Epithelial cell of esophagus (primary cell): ENCODE data around the gene STARD3NL.

ENCODE experiments used
- DNase-seq: peaks from one replicate; pipeline ENCODE4 v3.0.0; 2010; ENCODE audit warnings: low read depth
- H3K4me3 ChIP-seq: 2 replicates; pipeline ENCODE4 v1.5.1; 2011; ENCODE audit warnings: mild to moderate bottlenecking, low read length, control low read depth
- TF ChIP-seq, protein P1 (sequence below): IDR thresholded peaks from 2 replicates; pipeline ENCODE4 v1.5.1; 2011; ENCODE audit warnings: low read depth, mild to moderate bottlenecking, low read length, control low read depth, inconsistent platforms; ENCODE audit not compliant: insufficient read depth; ENCODE audit errors: missing control alignments

STARD3NL gene

DNA sequence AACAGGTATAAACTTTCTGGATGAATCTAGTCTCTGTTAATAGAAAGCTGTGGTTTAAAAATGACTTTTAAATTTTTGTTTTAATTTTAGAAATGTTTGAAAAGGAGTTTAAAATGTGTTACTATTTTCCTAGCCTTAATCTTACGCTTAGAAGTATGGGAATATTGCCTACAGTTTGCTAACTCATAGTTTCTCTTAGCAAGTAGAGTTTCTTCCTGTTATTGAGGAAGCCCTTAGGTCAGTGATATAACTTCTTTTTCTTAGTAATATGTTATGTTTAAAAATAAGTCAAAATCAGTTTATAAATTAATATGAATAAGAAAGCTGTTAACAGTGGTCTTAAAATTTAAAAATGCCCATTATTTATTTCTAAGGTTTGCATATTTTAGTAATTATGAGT, 3.1 kb downstream of the STARD3NL start:
- no peak for DNase-seq
- H3K4me3 ChIP-seq = no peak overlapping the region
- TF ChIP-seq, protein P1, sequence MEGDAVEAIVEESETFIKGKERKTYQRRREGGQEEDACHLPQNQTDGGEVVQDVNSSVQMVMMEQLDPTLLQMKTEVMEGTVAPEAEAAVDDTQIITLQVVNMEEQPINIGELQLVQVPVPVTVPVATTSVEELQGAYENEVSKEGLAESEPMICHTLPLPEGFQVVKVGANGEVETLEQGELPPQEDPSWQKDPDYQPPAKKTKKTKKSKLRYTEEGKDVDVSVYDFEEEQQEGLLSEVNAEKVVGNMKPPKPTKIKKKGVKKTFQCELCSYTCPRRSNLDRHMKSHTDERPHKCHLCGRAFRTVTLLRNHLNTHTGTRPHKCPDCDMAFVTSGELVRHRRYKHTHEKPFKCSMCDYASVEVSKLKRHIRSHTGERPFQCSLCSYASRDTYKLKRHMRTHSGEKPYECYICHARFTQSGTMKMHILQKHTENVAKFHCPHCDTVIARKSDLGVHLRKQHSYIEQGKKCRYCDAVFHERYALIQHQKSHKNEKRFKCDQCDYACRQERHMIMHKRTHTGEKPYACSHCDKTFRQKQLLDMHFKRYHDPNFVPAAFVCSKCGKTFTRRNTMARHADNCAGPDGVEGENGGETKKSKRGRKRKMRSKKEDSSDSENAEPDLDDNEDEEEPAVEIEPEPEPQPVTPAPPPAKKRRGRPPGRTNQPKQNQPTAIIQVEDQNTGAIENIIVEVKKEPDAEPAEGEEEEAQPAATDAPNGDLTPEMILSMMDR = no peak

DNA sequence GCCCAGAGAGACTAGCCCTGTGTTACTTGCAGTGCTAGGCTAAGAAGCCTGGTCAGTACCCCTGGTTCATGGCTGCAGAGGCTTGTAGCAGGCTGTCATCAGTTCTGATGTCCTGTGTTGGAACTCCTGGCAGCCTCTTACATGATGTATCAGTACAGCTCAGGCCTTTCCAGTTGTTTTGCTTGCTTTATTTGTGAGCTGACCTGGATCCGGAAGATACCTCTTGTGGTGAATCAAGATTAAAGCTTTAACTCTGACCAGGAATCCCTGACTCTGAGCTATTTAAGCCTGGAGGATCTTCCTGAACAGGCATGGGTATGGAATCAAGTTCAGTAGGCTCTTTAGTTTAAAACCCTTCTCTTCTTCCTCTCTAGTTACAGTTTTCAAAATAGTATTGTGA, 4.4 kb downstream of the STARD3NL start:
- TF ChIP-seq, protein P1 = no peak
- H3K4me3 ChIP-seq = no peak overlapping the region
- DNase-seq = no peak

DNA sequence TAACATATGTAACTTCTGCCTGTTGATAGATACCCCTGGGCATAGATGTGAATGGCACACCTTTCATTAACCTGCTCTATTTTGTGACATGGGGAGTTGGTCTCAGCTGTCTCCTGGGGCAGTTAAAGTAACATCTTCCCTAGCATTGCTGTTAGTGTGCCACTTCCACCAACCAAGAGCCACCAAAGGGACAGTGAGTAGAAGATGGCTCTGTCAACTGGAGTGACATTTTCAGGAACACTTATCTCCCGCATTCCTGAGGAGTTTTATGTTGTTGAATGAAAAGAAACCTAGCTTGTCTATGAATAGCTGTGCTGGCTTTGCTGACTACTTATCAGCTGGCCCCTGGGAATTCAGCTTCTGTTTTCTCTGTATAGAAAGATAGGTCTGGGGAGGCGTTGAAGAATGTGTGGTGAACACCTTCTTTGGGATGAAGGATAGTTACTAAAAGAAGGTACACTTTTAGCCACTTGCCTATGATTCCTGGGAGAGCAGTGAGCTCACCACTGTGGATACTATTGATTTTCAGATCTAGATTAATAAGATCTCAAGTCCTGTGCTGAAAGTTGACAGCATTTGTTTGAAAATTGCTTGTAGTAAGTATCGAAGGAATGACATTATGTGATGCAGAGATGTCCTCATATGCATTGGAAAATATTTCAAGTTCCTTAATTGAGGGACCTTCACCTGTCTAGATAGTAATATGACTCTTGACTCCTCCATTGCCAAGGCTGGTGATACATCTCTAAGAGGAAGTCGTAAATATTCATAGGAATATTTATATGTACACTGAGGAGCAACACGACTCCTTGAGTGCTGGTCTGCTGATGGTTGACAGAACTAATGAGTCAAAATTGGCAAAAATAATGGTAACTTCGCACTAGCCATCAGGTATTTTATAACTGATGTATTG, 7.6 kb downstream of the STARD3NL start:
- no peak for DNase-seq
- TF ChIP-seq, protein P1 = no peak
- no peak overlapping the region for H3K4me3 ChIP-seq

DNA sequence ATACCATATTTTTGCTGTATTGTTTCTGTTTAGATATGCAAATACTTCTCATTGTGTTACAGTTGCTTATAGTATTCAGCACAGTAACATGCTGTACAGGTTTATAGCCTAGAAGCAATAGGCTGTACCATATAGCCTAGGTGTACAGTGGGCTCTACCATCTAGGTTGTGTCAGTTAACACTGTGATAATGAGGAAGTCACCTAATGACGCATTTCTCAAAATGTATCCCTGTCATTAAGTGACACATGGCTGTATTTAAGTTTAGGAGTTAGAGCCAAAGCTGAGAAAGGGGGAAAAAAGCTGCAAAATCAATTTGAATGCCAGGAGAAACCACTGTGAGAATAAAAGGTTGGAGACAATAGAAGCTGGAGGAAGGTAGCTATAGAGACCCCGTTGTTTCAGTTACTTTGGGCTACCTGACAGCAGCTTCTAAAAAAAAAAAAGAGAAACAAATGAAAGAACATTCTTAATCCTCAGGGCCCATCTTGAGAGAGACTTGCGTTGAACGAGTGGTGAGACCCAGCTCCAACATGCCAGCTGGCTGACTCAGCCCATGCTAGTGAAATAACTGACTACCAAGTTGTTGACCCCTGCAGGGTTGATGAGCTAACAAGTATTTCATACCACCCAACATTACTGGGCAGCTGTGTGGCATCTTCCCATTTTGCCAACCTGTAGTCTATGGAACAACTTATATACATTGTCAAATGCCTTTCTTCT, 8.7 kb downstream of the STARD3NL start:
- DNase-seq = peak; percentile 85
- TF ChIP-seq, protein P1 = no peak
- no peak overlapping the region for H3K4me3 ChIP-seq

DNA sequence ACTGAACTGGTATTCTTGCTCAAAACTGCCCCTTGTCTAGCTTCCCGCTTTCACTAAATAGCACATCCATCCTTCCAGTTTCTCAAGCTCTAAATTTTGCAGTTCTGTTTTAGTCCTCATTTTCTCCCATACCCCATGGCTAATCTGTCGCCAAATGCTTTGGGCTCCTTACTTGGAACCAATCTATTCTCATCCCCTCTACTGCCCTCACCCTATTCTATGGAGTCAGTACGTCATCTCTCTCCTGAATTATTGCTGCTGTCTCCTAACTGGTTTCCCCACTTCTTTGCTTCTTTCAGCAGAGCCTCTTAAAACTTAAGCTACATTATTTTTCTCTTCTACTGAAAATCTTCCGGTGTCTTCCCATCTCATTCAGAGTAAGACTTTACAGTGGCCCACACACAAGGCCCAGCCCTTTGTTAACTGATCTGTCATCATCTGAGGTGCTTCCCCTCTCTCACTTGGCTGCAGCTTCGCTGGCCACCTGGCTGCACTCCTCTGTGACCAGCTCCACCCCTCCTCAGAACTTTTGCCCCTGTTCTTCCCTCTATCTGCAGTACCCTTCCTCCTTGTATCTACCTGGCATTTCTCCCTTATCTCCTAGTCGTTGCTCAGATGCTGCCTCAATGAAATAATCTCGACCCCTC, 9.9 kb downstream of the STARD3NL start:
- no peak for DNase-seq
- TF ChIP-seq, protein P1 = no peak
- H3K4me3 ChIP-seq = no peak overlapping the region

DNA sequence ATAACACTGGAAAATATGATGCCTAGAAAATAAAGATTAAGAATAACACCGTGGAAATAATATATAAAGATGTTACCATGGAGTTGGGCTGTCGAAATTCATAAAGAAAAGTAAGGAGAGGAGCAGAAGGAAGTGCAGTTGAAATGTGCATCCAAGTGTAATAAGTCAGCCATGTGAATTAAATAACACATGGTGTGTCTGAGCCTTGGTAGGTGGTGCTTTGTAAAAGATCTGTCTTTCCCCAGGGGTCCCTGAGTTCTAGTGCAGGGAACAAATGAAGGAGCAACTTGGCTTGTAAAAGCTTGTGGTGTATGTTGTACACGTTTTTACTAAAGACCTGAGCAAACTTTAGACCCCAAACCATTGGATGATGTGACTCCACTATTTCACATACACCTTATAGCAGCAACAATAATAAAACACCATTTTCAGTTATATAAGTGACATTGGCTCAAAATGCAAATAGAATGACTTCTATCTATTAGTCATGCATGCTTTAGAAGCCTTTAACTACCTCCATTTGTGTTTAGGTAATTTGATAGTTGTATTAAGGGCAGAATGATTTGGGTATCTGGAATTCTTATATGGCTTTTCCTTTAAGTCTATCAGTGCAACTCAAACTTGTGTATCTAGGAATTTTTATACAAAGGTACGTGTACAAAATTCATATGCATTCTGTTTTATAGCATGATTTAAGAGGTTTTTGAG, 11.3 kb downstream of the STARD3NL start:
- no peak for DNase-seq
- TF ChIP-seq, protein P1 = no peak

More for the DNA sequence above, 11.3 kb downstream of the STARD3NL start:
- H3K4me3 ChIP-seq = no peak overlapping the region
